Right hindlimb (tissue), 1 donor: ENCODE data around the gene INS.
A peak's percentile ranks its signal among the peaks of the same experiment; 100 is the strongest.

Experiments
- DNase-seq: peaks from one replicate; pipeline ENCODE4 v3.0.0-alpha.2; 2018

INS gene

DNA sequence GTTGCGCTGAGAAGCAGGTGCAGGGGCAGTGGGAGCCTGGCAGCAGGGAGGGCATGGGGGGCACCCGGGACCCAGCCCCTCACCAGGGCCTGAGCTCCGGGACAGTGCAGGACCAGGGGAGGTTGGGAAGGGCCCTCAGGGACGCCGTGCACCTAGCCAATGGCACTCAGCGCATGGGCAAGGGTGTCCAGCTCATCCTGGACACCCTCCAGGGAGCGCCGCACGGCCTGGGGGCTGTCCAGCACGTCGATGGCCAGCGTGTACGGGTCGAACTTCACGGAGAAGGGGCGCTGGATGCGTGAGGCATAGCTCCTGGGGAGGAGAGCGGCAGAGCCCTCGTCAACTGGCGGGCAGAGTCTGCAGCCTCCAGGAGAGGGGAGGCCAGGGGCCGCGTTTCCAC is 3.1 kb upstream of the INS start:
- DNase-seq = no peak

DNA sequence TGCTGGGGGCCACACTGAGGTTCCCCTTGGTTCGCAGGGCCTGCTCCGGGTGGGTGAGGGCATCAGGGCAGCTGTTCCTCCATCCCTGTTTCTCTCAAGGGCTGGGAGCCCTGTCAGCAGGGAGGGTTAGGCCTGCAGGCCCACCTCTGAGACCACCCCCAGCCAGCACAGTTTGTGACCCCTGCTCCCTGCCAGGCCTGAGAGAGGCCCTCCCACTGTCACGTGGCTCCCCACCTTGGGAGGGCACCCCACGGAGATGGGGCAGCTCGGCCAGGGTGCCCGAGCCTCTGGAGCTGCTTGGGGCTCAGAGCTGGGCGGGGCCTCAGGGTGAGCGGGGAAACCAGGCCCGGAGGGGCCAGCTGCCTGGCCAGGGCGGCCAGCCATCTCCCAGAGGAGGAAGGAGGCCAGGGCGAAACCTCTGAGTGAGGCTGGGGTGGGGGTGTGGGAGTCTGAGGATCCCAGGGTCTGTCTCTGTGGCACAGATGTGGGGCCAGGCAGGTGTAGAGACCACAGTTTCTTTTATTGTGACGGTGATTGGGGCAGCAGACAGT is 2.5 kb upstream of the INS start:
- DNase-seq = no peak

DNA sequence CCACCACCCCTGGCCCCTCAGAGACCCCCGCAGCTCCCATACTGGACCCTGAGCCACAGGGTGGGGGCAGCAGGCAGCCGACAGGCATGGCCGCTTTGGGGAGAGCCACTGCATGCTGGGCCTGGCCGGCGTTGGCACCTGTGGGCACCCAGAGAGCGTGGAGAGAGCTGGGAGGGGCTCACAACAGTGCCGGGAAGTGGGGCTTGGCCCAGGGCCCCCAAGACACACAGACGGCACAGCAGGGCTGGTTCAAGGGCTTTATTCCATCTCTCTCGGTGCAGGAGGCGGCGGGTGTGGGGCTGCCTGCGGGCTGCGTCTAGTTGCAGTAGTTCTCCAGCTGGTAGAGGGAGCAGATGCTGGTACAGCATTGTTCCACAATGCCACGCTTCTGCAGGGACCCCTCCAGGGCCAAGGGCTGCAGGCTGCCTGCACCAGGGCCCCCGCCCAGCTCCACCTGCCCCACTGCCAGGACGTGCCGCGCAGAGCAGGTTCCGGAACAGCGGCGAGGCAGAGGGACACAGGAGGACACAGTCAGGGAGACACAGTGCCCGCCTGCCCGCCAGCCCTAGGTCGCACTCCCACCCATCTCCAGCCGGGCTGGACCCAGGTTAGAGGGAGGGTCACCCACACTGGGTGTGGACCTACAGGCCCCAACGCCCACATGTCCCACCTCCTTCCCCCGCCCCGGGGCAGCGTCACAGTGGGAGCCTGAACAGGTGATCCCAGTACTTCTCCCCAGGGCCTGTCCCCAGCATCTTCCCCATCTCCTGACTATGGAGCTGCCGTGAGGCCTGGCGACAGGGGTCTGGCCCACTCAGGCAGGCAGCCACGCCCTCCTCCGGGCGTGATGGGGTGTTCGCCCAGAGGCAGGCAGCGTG is 1.2 kb downstream of the INS start:
- DNase-seq = no peak

DNA sequence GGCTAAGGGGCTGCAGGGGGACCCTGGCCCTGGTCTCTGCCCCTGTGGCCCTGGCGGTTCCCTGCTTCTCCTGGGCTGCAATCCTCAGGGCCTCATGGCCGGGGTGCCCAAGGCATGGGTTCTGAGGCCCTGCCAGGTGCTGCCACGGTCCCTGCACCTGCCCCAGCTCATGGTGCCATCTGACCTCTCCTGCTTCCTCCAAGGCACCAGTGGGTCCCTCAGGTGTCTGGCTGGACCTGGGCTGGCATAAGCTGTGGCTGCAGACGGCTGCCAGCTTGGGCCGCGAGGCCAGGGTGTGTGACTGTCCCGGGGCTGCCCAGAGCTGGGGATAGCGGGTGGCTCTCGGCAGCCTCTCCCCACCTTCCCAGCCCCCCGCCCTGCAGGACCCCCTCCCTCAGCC is 2.0 kb downstream of the INS start:
- DNase-seq = no peak

DNA sequence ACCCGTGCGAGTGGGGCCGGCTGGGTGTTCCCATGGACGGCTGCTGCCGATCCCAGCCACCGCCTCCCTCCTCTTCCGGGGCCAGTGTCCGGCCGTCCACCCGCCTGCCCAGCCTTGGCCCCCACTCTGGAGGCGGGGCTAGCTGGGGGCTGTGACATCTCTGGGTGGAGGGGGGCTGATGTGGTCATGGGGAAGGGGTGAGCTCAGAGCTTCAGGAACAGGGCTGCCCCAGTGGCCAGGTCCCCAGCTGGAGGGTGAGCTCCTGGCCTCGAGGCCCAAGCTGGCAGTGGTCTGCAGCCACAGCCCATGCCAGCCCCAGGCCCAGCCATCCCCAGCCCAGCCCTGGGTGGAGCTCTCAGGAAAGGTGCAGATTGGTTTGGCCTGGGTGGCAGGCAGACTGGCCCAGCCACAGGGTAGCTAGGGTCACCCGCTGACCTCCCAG is 2.7 kb downstream of the INS start:
- DNase-seq = no peak

DNA sequence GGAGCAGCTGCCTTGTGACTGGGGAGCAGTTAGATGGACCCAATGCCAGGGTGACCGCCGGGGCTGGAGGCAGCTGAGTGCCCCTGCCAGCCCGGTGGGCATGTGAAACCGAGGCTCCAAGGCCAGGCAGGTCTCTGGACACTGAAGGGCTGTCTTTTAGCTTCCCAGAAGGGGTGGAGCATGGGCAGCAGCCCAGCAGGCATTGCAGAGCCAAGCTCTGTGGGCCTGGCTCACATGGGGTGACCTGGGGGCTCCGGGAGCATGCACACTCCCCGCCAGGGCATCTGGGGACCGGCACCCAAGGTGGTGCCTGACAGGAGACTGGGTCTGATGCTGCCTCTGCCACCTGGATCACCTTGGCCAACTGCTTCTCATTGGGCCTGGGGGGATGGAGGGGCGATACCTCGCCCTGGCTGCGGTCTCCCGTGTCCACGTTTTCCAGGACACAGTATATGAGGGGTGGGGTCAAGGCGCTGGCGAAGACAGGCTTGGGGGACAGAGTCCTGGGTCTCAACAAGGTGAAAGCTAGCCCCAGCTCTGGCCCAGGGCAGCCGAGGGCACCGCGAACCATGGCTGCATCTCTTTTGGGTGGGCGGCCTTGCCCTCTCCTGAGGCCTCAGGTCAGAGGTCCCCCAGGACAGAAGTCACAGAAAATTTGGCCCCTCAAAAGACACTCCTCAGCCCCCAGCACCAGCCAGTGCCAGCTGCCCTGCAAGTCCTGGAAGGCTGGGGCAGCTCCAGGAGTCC is 3.5 kb downstream of the INS start:
- DNase-seq = no peak

DNA sequence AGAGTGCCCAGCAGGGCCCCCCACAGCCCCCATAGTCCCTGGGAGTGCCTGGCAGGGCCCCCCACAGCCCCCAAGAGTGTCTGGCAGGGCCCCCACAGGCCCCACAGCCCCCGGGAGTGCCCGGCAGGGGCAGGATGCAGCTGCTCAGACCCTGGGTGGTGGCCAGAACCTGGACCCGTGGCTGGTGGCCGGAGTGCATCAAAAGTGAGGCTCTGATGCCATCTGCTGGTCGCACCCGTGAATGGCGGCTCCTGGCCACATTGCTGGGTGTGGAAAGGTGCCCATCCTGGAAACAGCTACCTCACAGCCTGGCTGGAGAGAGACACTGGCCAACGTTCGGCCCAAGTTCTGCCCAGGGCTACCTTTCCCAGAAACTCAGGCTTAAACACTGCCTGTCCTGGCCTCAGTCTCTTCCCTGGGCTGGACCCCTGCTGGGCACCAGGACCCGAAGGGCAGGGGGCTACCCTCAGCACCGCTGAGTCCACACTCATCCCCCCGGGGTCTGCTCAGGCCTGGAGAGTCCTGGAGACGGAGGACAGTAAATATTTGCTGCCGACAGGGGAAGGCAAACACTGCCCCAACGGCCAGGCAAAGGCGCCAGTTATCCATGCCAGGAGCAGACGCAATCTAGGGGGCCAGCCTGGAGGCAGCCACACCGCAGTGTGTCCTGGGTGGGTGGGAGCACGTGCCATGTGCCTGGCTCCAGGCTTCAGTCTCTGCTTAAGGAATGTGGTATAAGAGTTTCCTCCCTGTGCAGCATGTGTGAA is 4.4 kb downstream of the INS start:
- DNase-seq = peak; percentile 79

DNA sequence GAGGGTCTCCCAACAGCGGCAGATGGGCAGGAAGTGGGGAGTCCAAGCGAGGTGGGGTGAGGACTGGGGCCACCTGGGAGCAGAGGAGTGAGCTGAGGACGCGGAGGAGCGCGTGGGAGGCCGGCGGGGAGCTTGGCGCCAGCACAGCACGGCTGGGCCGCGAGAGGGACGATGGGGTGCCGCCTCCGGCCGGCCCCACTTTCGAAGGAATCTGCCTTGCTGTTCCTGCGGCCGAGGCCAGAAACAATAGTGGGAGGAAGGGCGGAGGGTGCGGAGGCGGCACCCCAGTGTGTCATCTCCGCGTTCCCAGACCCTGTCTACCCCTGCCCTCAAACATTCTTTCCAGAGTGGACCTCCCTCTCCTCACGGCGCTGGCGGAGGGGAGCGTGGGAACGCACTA is 5.5 kb downstream of the INS start:
- DNase-seq = no peak

DNA sequence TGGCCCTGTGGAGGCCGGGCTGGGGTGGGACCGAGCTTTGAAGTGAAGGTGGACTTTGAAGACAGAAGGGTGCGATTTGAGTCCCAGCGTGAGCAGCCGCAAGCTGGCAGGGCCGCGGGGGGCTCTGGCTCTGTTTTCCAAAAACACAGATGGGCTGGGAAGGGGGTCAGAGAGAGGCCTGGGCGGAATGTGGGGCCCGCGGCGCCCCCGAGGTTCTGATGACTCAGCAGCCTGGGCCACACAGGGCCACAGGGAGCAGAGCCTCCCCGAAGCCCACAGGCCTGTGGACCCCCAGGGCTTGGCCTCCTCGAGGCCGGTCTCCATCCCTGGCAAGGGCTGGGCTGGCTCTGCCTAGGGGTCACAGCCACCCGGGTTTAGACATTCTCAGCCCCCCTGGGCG is 6.1 kb downstream of the INS start:
- no peak for DNase-seq

DNA sequence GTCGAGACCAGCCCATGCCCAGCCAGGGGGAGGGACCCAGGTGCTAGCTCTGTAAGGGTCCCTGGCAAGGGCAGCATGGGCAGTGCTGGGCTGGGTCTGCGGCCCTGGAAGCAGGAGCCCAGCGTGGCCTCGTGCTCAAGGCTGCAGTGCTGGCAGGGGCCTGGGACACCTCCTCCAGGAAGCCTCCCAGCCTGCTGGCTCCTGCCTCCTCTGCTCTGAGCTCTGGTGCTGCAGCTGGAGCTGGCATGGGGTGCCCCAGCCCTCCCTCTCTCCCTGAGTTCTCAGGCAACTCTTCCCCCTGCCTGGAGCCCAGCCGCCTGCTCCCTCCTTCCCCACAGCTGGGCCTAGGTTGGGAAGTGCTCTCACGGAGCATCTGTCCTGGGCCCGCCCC is 6.8 kb downstream of the INS start:
- DNase-seq = no peak

DNA sequence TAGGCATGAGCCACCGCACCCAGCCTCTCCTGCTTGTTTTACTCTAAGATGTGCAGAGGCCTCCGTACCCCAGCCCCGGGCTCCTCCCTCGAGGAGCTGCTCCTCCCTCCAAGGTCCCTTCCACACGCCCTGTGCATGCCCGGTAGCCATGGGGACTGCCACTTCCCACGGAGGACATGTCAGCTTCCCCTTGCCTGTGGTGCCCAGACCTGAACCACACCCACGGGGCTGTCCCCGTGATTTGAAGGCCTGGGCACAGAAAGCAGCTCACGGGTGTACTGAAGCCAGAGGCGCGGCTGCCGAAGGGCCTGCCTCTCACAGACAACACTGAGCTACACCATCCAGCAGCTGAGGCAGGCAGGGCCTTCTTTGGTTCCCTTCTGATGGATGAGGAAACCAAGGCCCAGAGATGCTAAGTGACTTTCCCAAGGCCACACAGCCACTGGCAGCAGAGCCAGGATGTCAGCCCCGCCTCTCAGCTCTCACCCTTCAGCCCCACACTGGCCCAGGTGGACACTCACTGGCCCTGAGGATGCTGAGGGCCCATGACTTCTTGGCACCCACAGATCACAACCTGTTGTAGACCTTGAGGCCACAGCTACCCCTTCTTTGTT is 7.3 kb downstream of the INS start:
- DNase-seq = no peak

DNA sequence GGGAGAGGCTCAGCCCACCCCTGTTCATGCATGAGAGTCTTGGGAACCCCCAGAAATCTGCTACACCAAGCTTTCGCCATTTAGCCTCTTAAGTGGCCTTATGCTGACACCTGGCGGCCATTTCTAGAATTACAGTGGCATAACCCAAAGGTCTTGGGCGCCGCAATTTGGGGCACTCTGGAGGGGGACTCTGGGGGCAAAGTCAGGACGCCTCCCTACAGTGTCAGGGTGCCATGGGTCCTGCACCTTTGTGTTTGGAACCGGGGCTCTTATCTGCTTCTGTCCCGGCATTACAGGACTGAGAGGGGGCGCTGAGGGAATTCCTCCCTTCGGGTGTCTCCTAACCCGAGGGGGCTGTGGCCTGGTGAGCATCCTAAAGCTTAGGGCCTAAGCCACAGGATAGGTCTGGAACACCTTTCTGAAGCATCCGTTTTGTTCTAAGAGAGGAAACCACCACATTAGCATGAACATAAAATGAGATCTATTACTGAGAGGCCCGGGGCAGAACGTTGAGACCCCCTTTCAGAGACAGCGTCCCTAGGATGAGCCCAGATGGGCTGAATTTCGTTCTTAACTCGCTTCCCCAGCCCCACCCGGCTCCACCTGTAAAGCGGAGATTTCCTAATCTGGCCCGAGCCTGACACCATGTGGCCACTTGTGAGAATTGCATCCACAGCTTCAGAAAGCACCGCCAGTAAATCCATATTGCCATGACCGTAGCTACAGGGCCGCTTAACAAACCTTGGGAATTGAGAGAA is 9.3 kb downstream of the INS start:
- peak; percentile 85 for DNase-seq

DNA sequence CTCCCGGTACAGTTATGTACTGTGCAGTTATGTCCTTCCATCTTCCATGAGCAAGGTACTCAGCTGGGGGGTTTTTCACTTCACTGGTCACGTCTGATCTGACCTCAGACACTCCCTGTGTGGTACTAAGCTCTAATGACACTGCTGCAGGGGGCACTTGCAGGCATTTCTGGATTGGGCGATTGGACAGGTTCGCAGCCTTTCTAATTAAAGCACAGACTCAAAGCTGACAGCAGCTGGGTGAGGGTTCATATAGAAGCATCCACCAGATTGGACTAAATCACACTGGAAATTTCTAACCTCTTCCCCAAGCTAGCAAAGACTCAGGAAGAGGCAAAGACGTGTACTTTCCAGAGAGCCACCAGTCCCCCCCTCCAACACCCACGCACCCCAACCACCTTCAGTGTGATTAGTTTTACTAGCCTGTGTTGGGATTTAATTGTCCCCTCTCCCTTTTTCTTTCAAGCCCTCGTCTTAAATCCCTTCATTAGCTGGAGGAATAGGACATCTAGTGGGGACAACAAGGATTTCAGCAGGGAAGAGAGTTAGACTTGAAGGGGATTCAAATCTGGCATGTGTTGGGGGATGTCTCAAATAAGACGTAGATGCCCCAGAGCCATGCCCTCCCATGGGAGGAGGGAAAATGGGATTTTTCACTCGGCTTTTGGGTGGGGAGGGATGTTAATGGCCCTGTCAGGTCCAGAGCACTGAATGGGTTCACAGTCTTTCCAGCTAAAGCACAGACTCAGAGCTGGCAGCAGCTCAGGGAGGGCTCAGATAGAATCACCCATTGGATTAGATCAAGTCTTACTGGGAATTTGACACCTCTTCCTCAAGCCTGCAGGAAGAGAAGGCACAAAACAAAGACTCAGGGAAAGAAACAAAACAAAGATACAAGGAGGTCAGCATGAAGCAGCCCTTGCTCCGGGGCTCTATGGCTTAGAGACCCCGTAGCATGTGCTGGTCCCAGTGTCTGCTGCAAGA is 10.9 kb downstream of the INS start:
- no peak for DNase-seq

DNA sequence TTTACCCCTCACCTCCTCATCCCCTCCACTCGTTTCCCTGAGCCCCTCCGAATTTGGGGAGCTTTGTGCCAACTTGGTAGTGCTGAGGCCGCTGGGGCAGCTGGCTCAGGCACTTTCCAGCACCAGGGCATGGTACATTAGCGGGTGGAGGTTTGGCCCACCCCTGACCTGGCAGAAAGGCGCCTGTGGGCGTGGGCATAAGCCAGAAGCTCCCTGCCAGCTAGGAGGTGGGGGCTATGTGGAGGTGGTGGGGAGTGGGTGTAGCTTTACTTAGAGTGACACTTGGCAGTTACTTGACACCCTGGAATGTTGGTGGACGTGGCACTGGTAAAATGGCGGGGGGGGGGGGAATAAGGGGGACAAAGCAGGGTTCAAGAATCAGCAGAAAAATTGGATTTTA is 11.5 kb downstream of the INS start:
- peak; percentile 77 for DNase-seq

DNA sequence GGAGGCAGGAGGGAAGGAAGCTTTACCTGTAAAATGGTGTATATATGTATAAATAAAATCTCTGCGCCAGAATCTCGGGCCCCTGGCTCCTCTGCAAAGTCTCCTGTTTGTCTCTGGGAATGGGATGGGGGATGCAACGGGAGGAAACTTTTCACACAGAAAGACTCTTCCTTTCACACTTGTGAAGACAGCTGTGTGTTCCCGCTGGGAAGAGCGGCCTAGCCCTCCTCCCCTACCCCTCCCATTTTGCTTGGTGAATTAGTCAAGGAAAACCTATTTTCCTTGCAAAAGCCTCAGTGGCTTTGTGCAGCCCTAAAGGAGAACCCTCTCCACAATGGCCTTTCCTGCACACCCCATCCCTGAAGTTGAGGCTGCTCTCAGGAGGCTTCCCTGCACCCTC is 12.4 kb downstream of the INS start:
- peak; percentile 66 for DNase-seq

DNA sequence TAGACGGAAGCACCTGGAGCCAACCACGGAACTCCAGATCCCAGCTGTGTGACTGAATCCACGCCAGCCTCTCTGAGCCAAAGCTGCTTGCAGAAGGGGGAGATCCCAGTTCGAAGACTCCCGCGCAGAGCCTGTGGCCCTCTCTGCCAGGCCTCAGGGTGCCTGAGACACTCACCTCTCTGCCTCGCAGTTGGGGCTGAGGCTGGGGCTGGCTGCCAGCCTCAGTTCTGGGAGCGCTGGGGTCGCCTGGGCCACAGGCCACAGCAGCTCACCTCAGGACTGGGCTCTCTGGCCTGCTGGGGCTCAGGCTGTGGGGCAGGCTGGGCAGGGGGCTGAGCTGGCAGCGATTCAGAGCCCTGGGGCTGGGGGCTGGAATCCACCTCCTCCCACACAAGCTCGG is 13.6 kb downstream of the INS start:
- no peak for DNase-seq

DNA sequence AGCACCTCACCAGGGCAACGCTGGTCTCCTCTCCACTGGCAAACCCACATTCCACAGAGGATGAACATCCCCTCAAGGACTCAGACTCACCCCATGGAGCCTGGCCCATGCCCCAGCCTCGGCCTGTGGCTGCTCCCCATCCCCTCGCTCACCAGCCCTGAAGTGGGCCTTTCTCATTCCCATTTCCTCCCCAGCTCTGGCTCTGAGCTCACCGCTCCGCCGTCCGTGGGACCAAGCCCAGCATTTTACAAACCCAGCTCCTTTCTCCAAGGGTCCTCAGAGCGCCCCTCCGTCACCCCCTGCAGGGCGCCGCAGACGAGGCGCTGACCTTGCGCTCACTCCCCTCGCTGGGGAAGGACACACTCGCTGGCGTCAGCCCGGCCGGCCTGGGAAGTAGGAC is 15.0 kb downstream of the INS start:
- no peak for DNase-seq

DNA sequence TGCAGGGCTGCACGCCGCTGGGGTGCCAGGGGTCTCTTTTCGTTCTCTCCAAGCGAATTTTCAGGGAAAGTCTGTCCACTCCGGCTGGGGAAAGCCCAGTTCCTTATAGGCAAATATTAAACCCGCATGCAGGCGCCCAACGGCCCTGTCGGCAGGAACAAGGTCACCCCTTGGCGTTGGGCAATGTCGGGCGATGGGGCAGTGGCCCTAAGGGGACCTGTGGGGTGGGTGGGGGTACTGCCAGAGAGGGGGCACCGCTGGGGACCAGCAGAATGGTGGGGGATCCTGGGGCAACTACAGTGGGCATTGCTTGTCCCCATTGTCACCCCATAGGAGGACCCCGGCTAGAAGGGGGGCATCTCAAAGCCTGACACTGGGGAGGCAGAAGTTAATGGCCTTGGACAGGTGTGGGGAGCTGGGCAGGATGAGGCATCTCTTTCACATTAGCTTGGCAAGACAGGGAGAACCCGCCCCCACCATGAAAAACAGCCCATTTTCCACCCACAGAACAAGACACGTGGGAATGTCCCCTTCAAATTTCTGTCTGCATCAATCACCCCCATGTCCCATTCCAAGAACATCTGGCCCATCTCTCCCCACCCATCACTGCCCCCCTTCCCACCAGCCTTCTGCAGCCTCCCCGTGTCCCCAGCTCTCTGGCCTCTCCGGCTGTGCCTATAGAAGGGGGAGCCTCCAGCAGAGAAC is 16.3 kb downstream of the INS start:
- DNase-seq = no peak

DNA sequence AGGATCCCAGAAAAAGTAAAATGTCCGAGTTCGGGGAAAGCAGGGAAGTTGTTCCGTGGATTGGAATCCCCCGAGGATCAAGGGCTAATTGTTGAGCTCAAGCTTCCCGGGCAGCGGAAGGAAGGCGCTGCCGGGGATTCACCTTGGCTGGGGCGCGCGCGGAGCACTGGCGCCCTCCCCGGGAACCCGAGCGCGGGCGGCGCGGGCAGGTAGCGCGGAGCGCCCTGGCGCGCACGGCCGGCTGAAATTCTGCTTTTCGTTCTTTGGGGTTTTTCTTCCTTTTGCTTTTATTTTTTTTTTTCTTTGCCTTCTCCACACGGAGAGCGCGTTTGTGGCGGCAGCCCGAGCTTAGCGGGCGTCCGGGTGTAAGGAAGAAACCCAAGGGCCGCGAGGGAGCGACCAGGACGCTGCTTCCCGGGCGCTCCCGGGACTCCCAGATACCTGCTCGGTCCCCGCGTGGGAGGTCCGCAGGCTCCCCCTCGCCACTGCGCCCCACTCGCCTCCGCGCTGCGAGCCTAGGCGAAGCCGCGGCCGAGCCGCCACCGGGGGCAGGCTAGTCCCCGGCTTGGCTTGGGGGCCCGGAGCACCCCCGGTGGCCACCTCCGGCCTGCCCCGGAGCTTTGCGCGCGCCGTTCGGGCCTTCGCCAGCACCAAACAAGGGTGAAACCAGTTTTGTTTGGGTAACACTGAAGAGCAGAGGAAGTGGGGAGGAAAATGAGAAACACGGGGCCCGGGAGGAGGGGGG is 17.0 kb downstream of the INS start:
- no peak for DNase-seq

DNA sequence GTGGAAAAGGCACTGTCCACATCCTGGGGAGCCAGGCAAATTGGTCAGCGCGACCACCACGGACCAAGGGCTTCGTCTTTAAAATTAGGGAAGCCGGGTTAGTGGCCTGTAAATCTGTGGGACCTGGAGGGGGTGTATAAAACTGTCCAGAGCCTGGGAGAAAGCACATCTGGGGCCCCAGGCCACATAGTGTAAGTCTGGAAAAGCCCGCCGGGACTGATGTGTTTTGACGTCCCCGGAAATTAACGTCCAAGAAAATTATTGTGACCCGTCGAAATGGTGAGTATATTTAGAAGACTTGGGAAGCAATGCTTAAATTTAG is 17.6 kb downstream of the INS start:
- no peak for DNase-seq
